ENCODE measurements around the gene ABR. TPM values are rescaled to one million over a fixed set of nuclear protein-coding genes. Genes with fewer than 3 reads are reported as not detected.

Gene ABR
- polyA plus RNA-seq, 1 donor from 2014 or later: 34.5 TPM

GRCh38 chr17:1149869-1150268 is 29.9 kb downstream of the ABR start:
- Histone ChIP-seq H3K27ac (ENCODE audit: low read length) (no peak overlapping the region), H3K9ac (ENCODE audit: low read length) (no peak overlapping the region), H4K20me1 (ENCODE audit: insufficient read depth) (no peaks in the 10 kb centered on the region), H3F3A (ENCODE audit: insufficient read depth, low read length, poor library complexity, severe bottlenecking) (no peaks in the 10 kb centered on the region), H3K4me3 (ENCODE audit: low read length) (no peak overlapping the region), H3K9me3 (ENCODE audit: low read length) (no peaks in the 10 kb centered on the region), H3K27me3 (ENCODE audit: insufficient read depth, low read depth, low read length) (no peaks in the 10 kb centered on the region), H3K79me2 (replicated peaks; ENCODE audit: insufficient read depth, low read length) (no peaks in the 10 kb centered on the region), H3K36me3 (ENCODE audit: insufficient read depth, low read length) (no peaks in the 10 kb centered on the region), H3K4me2 (ENCODE audit: low read length) (no peak overlapping the region), H2AFZ (ENCODE audit: low read depth, low read length) (no peak overlapping the region), H3K9me2 (ENCODE audit: insufficient read depth, low read length) (no peaks in the 10 kb centered on the region)
- TF ChIP-seq POLR2AphosphoS5 (IDR thresholded peaks at IDR 0.05) (no peak), RAD21 (conservative IDR thresholded peaks at IDR 0.05) (no peak), REST (IDR thresholded peaks at IDR 0.05; ENCODE audit: borderline replicate concordance) (no peak), EP300 (conservative IDR thresholded peaks at IDR 0.05; ENCODE audit: poor library complexity, severe bottlenecking) (no peak), CTCF (IDR thresholded peaks at IDR 0.05; ENCODE audit: poor library complexity, severe bottlenecking) (no peak), SMC3 (conservative IDR thresholded peaks at IDR 0.05; ENCODE audit: poor library complexity) (no peak), TAF1 (IDR thresholded peaks at IDR 0.05; ENCODE audit: low read depth) (no peak), MXI1 (conservative IDR thresholded peaks at IDR 0.05; ENCODE audit: poor library complexity, severe bottlenecking) (no peak), EZH2 (IDR thresholded peaks at IDR 0.05; ENCODE audit: borderline replicate concordance, insufficient read depth, low read length, poor library complexity, severe bottlenecking) (no peak)

- no peak overlapping the region for H3K4me2 ChIP-seq (ENCODE audit: low read length)
- no peaks in the 10 kb centered on the region for H3K27me3 ChIP-seq (ENCODE audit: insufficient read depth, low read depth, low read length)
- no peaks in the 10 kb centered on the region for H3K9me3 ChIP-seq (ENCODE audit: low read length)
- H3K79me2 ChIP-seq (replicated peaks; ENCODE audit: insufficient read depth, low read length): no peaks in the 10 kb centered on the region
- H3K4me3 ChIP-seq (ENCODE audit: low read length): no peak overlapping the region
- H3K9ac ChIP-seq (ENCODE audit: low read length): no peak overlapping the region
- no peak overlapping the region for H2AFZ ChIP-seq (ENCODE audit: low read depth, low read length)
- TF ChIP-seq CTCF (IDR thresholded peaks at IDR 0.05; ENCODE audit: poor library complexity, severe bottlenecking) (peak; percentile 76), SMC3 (conservative IDR thresholded peaks at IDR 0.05; ENCODE audit: poor library complexity) (peak; percentile 77), POLR2AphosphoS5 (IDR thresholded peaks at IDR 0.05) (no peak), REST (IDR thresholded peaks at IDR 0.05; ENCODE audit: borderline replicate concordance) (no peak), MXI1 (conservative IDR thresholded peaks at IDR 0.05; ENCODE audit: poor library complexity, severe bottlenecking) (peak; percentile 35), EP300 (conservative IDR thresholded peaks at IDR 0.05; ENCODE audit: poor library complexity, severe bottlenecking) (no peak), RAD21 (conservative IDR thresholded peaks at IDR 0.05) (peak; percentile 77), TAF1 (IDR thresholded peaks at IDR 0.05; ENCODE audit: low read depth) (no peak), EZH2 (IDR thresholded peaks at IDR 0.05; ENCODE audit: borderline replicate concordance, insufficient read depth, low read length, poor library complexity, severe bottlenecking) (no peak)
- no peaks in the 10 kb centered on the region for H4K20me1 ChIP-seq (ENCODE audit: insufficient read depth)
- no peaks in the 10 kb centered on the region for H3K9me2 ChIP-seq (ENCODE audit: insufficient read depth, low read length)
- H3F3A ChIP-seq (ENCODE audit: insufficient read depth, low read length, poor library complexity, severe bottlenecking): no peaks in the 10 kb centered on the region
- no peak overlapping the region for H3K27ac ChIP-seq (ENCODE audit: low read length)
- no peaks in the 10 kb centered on the region for H3K36me3 ChIP-seq (ENCODE audit: insufficient read depth, low read length)
These were observed 32.1 kb downstream of the ABR start for GRCh38 chr17:1147664-1148063.
